Body of pancreas (tissue), 4 donors: ENCODE measurements around the gene GNB1L.

Experiments used
- CTCF ChIP-seq, 7 experiments: fragments of 450-650 bp in 4 of 7; fragments of 200-600 bp in 3 of 7; sonication (generic) in 3 of 7; IDR thresholded peaks; one replicate each; pipeline ENCODE4 v1.5.1; 2016 to 2019; ENCODE audit warnings: antibody characterized with exemption in 7 of 7
- POLR2A ChIP-seq, 3 donors: fragments of 450-650 bp; IDR thresholded peaks; one replicate each; pipeline ENCODE4 v1.6.1; 2016; ENCODE audit warnings: antibody characterized with exemption in 3 of 3, mild to moderate bottlenecking in 2 of 3

- no peak for TF ChIP-seq POLR2A (IDR thresholded peaks at IDR 0.05)
- no peak for TF ChIP-seq CTCF (IDR thresholded peaks at IDR 0.05)
These were observed 33.6 kb upstream of the GNB1L start for GRCh38 chr22:19888131-19888746.
